Stomach (tissue), 4 donors: ENCODE results near the gene PCDH9.

ENCODE experiments used
- CTCF ChIP-seq, 7 experiments: fragments of 450-650 bp in 4 of 7; fragments of 200-600 bp in 3 of 7; sonication (generic) in 3 of 7; IDR thresholded peaks; one replicate each; pipeline ENCODE4 v1.5.1; 2016 to 2019; ENCODE audit warnings: antibody characterized with exemption in 7 of 7, control low read depth in 2 of 7, mild to moderate bottlenecking in 1 of 7
- EP300 ChIP-seq: sonication (generic); formaldehyde crosslinking; IDR thresholded peaks from one replicate; pipeline ENCODE4 v1.6.1; 2017; ENCODE audit warnings: antibody characterized with exemption
- POLR2A ChIP-seq, 4 donors: fragments of 450-650 bp; IDR thresholded peaks; one replicate each; pipeline ENCODE4 v1.6.1; 2016; ENCODE audit warnings: antibody characterized with exemption in 4 of 4, control low read depth in 2 of 4, mild to moderate bottlenecking in 1 of 4, moderate library complexity in 1 of 4
- POLR2AphosphoS5 ChIP-seq, 3 donors: sonication (generic); formaldehyde crosslinking; IDR thresholded peaks; one replicate each; pipeline ENCODE4 v1.6.1; 2016; ENCODE audit warnings: antibody characterized with exemption in 3 of 3

- TF ChIP-seq CTCF (IDR thresholded peaks at IDR 0.05) (no peak), POLR2A (IDR thresholded peaks at IDR 0.05) (no peak), EP300 (no peak), POLR2AphosphoS5 (IDR thresholded peaks at IDR 0.05) (no peak)
Measured at GRCh38 chr13:67107979-67108378, 122.2 kb downstream of the PCDH9 start.
